ENCODE data around the gene RHBDF2. TPM values are rescaled to one million over a fixed set of nuclear protein-coding genes. Genes with fewer than 3 reads are reported as not detected.

The RHBDF2 gene
- total RNA-seq = 35.3 and 73.6 TPM in 2 replicates

GRCh38 chr17:76501018-76501826, at the start of gene RHBDF2:
Gene RHBDF2, minus strand, starts transcription at chr17:76501423. Its CDS starts 19,899 bp downstream, at chr17:76481524.

GRCh38 chr17:76539631-76540271, 38.5 kb upstream of the RHBDF2 start, which contains the start of gene PRCD:
Gene PRCD, plus strand, starts transcription at chr17:76540044. Its CDS starts 98 bp downstream, at chr17:76540142.

GRCh38 chr17:76537578-76538280, 36.5 kb upstream of the RHBDF2 start, which contains the start of gene CYGB:
Gene CYGB, minus strand, starts transcription at chr17:76537709. Its CDS starts 167 bp downstream, at chr17:76537542.

DNA sequence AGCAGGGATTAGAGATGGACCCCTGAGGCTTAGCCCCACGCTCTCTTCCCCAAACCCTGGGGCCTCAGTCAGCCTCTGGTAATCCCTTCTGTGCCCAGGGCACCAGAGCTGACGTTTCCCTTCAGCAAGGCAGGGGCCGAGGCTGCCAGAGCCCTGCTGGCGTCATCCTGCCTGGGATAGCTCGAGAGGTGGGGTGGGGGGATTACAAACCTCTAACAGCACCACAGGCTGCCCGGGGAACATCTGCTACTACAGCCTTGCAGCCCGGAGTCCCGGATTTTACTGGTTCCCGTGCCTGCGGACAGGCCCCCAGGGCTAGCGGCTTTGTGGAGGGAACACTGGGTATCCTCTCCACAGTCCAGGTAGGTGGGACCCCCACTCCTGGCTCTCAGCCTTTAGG, 33.9 kb downstream of the RHBDF2 start, which contains the start of gene AANAT:
Gene AANAT (plus strand): TSS at position 238 of the 400 bp plus-strand sequence. CDS start 1,144 bp downstream, outside the sequence.

DNA sequence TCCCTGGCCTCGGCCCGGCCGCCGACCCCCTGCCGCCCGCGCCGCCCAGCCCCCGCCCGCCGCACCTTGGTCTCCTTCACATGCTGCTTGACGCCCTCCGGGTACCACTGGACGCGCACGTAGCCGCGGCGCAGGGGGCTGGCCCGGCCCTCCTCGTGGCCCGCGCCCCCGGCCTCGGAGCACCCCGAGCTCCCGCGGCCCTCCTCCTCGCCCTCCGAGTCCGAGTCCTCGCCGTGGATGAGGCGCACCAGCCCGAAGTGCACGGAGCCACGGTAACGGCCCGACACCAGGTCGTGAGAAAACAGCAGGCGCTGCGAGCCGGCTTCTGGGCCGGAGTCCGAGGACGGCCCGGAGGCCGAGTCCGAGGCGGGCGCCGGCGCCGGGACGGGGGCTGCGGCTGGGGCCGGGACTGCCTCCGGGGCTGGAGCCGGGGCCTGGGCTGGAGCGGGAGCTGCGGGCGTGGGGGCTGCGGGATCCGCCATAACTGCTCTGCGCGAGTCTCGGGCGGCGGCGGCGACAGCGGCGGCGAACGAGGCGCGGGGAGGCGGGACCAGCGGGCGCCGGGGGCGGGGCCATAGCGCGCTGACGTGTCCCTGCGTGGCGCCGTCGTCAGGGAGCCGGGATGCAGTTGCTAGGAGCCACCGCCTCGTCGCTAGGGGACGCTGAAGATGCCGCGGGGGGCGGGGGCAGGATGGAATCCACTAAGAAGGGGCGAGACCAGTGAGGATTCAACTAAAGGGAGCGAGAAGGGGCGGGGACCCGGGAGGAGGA, 48.4 kb downstream of the RHBDF2 start, which contains the start of gene UBE2O:
Gene UBE2O (minus strand): TSS at position 493 of the 771 bp plus-strand sequence. CDS start 11 bp downstream, at position 482.

Other genes with a start within 250 kb of the RHBDF2 start
- 16.0 and 20.7 TPM in 2 replicates for gene UBALD2, start 236.1 kb downstream of the RHBDF2 start, total RNA-seq
- gene QRICH2, start 193.1 kb downstream of the RHBDF2 start, total RNA-seq = 0.94 and 1.8 TPM in 2 replicates
- 37.3 and 45.4 TPM in 2 replicates for gene PRPSAP1, start 147.5 kb downstream of the RHBDF2 start, total RNA-seq
- 129 and 141 TPM in 2 replicates for gene SPHK1, start 116.8 kb downstream of the RHBDF2 start, total RNA-seq
- gene UBE2O, start 48.3 kb downstream of the RHBDF2 start, total RNA-seq = 8.7 and 14.6 TPM in 2 replicates
- not detected in 2 replicates for gene AANAT, start 33.8 kb downstream of the RHBDF2 start, total RNA-seq
- gene CYGB, start 36.3 kb upstream of the RHBDF2 start, total RNA-seq = 44.7 and 52.3 TPM in 2 replicates
- 0.84 and 1.4 TPM in 2 replicates for gene PRCD, start 38.6 kb upstream of the RHBDF2 start, total RNA-seq
- 62.4 and 139 TPM in 2 replicates for gene ST6GALNAC2, start 84.4 kb upstream of the RHBDF2 start, total RNA-seq
- not detected in 2 replicates for gene ST6GALNAC1, start 142.3 kb upstream of the RHBDF2 start, total RNA-seq
- gene MXRA7, start 209.5 kb upstream of the RHBDF2 start, total RNA-seq = 94.5 and 125 TPM in 2 replicates
- gene JMJD6, start 225.2 kb upstream of the RHBDF2 start, total RNA-seq = 22.1 and 27.0 TPM in 2 replicates
- 24.5 and 34.8 TPM in 2 replicates for gene METTL23, start 225.4 kb upstream of the RHBDF2 start, total RNA-seq
- 135 and 266 TPM in 2 replicates for gene SRSF2, start 235.9 kb upstream of the RHBDF2 start, total RNA-seq
- 10.5 and 12.3 TPM in 2 replicates for gene MFSD11, start 236.7 kb upstream of the RHBDF2 start, total RNA-seq